Mucosa of gallbladder (tissue), 1 donor: Measurements from ENCODE around the gene NARS2. TPM values are rescaled to one million over a fixed set of nuclear protein-coding genes. Genes with fewer than 3 reads are reported as not detected.

Source experiments
- DNase-seq: peaks from one replicate; pipeline ENCODE4 v3.0.0-alpha.2; 2020; ENCODE audit warnings: low spot score
- total RNA-seq: library from RNA; stranded (reverse); gene quantifications from one replicate; pipeline ENCODE4 v1.2.1, GENCODE V29; 2021
- donor health status: DM: no; HTN: no; CAD: no.

NARS2 gene
- total RNA-seq, 1 donor from 2014 or later, result 16.3 TPM

- DNase-seq, result peak; percentile 85
Measured at GRCh38 chr11:78416285-78417174, 158.1 kb downstream of the NARS2 start.

- DNase-seq, result no peak
Measured at GRCh38 chr11:78415338-78415737, 159.3 kb downstream of the NARS2 start.

GRCh38 chr11:78414321-78415051, 160.2 kb downstream of the NARS2 start:
- no peak for DNase-seq

GRCh38 chr11:78408619-78409018, 166.0 kb downstream of the NARS2 start:
- DNase-seq, result no peak

GRCh38 chr11:78406568-78407196, 168.0 kb downstream of the NARS2 start:
- DNase-seq, result no peak

- no peak for DNase-seq
Measured at GRCh38 chr11:78405805-78406204, 168.9 kb downstream of the NARS2 start.

- DNase-seq, result no peak
Measured at GRCh38 chr11:78403781-78404180, 170.9 kb downstream of the NARS2 start.

- no peak for DNase-seq
Measured at GRCh38 chr11:78402847-78403246, 171.8 kb downstream of the NARS2 start.

- no peak for DNase-seq
Measured at GRCh38 chr11:78400702-78401101, 174.0 kb downstream of the NARS2 start.

- DNase-seq, result no peak
Measured at GRCh38 chr11:78400116-78400515, 174.5 kb downstream of the NARS2 start.

- no peak for DNase-seq
Measured at GRCh38 chr11:78399136-78399535, 175.5 kb downstream of the NARS2 start.

GRCh38 chr11:78398715-78399114, 175.9 kb downstream of the NARS2 start:
- DNase-seq, result no peak

- DNase-seq, result no peak
Measured at GRCh38 chr11:78397398-78397797, 177.3 kb downstream of the NARS2 start.

GRCh38 chr11:78395597-78395996, 179.1 kb downstream of the NARS2 start:
- DNase-seq, result no peak

GRCh38 chr11:78392854-78393253, 181.8 kb downstream of the NARS2 start:
- DNase-seq, result no peak

GRCh38 chr11:78391424-78391823, 183.2 kb downstream of the NARS2 start:
- DNase-seq, result no peak

GRCh38 chr11:78390809-78391208, 183.9 kb downstream of the NARS2 start:
- DNase-seq, result no peak

- DNase-seq, result no peak
Measured at GRCh38 chr11:78386215-78386941, 188.3 kb downstream of the NARS2 start.
